ENCODE measurements around the gene ZNF730. TPM values are rescaled to one million over a fixed set of nuclear protein-coding genes. Genes with fewer than 3 reads are reported as not detected.

The ZNF730 gene
- total RNA-seq, 2 experiments from 2014 or later = not detected

Other genes starting within 250 kb of the ZNF730 start
- gene ZNF728, start 113.8 kb upstream of the ZNF730 start, total RNA-seq = not detected
- 1 to 10 TPM; 4.2 to 5.5 TPM for gene ZNF724, start 133.4 kb downstream of the ZNF730 start, total RNA-seq

Data from CD4-positive, alpha-beta T cell (primary cell).